Dedifferentiated amniotic fluid mesenchymal stem cell (primary cell): Measurements from ENCODE around the gene FRAS1.
"Not testable (repeated sequence)": the region's sequence is repeated elsewhere in the genome, so short reads cannot be mapped to it uniquely, and the experiment has no call there.

Experiments
- DNase-seq: peaks from one replicate; pipeline ENCODE4 v3.0.0-alpha.2; 2016; ENCODE audit errors: extremely low spot score

The FRAS1 gene, protein sequence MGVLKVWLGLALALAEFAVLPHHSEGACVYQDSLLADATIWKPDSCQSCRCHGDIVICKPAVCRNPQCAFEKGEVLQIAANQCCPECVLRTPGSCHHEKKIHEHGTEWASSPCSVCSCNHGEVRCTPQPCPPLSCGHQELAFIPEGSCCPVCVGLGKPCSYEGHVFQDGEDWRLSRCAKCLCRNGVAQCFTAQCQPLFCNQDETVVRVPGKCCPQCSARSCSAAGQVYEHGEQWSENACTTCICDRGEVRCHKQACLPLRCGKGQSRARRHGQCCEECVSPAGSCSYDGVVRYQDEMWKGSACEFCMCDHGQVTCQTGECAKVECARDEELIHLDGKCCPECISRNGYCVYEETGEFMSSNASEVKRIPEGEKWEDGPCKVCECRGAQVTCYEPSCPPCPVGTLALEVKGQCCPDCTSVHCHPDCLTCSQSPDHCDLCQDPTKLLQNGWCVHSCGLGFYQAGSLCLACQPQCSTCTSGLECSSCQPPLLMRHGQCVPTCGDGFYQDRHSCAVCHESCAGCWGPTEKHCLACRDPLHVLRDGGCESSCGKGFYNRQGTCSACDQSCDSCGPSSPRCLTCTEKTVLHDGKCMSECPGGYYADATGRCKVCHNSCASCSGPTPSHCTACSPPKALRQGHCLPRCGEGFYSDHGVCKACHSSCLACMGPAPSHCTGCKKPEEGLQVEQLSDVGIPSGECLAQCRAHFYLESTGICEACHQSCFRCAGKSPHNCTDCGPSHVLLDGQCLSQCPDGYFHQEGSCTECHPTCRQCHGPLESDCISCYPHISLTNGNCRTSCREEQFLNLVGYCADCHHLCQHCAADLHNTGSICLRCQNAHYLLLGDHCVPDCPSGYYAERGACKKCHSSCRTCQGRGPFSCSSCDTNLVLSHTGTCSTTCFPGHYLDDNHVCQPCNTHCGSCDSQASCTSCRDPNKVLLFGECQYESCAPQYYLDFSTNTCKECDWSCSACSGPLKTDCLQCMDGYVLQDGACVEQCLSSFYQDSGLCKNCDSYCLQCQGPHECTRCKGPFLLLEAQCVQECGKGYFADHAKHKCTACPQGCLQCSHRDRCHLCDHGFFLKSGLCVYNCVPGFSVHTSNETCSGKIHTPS (N-terminal part only)

DNA sequence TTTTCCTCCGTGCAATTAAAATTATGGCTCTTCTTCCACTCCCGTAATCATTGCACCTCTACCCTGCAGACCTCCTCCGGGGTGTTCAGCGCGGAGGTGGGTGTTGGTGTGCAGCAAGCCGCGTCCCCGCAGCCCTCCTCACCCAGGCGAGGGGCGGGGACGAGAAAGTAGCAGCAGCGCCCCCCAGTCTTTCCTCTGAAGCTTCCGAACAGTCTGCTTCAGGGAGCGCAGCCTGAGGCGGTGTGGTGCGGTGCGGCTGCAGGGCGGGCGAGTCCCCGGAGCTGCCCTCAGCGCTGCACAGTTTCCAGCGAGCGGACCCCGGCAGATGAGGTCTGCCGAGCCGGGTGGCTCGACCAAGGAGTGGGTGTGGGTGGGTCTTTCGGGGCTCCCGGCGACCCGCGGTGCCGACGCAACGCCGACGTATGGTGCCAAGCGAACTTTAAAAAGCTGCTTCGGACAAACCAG lies at the start of gene FRAS1:
Gene FRAS1 (plus strand): TSS at position 189 of the 465 bp plus-strand sequence. CDS start 687 bp downstream, outside the sequence.
- DNase-seq, result no peak

DNA sequence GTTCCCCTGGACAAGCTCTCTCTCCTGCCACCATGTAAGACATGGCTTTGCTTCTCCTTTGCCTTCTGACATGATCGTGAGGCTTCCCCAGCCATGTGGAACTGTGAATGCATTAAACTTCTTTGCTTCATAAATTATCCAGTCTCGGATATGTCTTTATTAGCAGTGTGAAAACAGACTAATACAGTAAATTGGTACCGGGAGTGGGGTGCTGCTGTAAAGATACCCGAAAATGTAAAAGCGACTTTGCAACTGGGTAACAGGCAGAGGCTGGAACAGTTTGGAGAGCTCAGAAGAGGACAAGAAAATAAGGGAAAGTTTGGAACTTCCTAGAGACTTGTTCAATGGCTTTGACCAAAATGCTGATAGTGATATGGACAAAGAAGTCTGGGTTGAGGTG lies 46.1 kb upstream of the FRAS1 start:
- not testable (repeated sequence) for DNase-seq

DNA sequence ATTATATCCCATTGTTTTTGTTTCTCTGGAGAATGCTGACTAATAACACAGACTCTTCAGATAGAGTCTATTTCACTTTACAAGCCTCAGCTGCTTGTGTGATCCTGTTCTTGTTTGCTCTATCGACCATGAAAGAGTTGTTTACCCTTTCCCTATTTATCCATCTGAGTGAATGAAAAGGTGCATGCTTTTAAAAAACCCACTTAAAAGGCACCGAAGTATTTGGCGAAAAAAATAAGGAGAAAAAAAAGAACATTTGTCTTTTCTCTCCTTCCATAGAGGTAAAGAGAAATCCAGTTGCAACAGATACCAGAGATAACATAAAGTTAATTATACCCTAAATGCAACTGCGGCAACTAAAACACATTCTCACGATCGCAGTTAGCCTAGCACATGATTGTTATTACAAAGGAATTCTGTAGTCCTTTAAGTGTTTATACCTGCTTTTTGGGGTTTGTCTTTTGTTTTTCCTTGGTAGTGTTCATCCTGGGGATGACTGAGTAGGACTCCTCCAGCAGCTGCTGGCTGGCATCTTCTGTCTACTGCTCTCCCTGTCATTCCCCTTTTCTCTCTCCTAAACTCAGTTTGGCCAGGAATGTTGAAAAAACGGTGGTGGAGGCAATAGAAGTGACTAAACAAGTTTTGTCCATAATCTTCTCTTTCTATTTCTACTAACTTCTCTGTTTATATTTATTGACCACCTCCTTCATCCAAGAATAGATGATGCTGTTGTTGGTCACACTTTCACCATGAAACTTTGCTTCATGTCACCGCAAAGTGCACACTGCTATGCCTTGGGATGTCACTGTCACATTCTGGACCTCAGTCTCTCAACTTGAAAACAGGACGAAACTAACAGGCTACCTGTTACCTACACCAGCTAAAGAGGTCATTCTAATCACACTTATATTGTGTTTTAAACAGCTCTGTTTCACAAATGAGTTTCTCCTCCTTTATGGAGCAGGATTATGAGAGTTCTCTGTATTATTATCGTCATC lies 41.9 kb upstream of the FRAS1 start:
- DNase-seq, result no peak

DNA sequence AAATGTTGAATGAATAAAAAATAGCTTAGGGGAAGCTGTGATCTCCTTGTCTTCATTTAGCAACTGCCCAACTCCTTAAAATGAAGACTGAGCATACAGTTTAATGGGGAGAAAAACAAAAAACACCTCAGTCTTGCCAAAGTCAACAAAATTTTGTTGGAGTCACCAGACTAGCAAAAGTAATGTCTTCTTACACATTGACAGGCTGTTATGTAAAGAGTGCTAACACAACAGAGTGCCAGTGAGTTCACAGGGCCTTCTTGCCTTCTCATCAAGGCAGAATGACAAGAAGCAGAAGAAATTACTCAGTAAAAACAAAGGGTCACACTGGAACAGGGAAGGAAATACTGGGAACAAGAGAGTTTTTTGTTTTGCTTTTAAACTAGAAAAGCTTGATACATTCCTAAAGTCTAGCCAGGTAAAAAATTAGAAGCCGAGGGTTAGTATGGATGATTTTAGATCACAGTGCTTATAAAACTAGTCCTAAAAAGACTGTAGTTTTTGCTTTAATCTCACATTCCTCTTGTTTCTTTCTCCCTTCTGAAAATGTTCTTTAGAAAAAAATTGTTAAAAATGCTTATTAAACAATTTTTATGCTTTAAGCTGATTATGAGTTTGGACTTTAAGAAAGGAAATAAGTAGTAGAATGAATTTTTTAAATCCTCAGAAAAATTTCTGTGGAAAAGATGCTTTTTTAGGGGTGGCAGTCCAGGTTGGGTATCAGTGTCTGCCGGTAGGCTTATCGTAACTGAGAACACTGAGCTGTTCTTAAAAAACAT lies 38.7 kb upstream of the FRAS1 start:
- no peak for DNase-seq

DNA sequence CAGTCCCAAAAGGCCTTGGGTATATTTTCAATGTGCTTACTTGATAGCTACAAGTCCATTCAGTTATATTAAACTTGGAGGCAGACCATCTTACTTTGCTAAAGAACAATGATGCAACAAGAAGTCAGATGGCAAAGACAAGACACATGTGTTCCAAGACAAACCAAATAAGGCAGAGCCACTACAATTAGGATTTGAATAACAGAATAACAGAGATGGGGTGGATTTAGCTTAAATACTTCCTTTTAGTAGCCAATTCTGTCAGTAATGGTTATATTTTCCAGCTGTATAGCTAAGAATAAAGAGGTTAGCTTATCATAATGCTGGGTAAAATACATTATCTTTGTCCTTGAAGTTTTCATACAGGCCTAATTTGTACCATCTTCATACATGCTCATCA lies 37.7 kb upstream of the FRAS1 start:
- no peak for DNase-seq

DNA sequence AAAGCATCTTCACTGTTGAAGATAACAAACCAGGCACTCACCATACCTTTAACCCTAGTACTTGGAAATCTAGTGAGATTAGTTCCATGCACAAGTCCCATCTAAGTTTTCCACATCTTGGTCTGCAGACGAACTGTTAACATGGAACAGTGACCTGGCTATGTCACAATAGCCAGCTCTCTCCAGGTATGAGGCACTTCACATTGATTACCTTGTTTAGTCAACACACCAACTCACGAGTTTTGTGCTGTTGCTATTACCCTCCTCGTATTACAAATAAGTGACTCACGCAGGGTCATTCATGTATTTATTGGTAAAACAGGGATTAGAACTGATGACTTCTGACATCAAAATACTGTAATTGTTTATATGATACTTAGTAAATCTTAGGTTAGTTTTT lies 36.4 kb upstream of the FRAS1 start:
- no peak for DNase-seq

DNA sequence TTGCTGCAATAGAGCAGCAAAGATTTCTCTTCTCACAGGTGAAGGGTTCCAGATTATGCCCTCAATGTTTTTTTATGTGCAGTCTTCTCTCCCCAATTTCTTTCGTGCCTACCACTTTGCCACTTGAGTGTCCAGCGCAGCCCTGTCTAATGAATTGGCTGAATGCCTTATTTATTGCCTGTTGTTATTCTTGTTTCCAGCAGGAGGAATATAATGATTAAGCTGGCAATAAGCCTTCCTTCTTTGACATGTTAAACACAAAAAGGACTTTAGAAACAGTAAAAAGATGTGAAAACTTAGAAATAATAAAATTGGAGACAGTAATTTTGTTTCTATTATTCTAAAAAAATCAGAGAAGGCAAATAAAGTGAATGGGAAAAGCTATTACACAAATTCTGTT lies 34.6 kb upstream of the FRAS1 start:
- DNase-seq, result no peak

DNA sequence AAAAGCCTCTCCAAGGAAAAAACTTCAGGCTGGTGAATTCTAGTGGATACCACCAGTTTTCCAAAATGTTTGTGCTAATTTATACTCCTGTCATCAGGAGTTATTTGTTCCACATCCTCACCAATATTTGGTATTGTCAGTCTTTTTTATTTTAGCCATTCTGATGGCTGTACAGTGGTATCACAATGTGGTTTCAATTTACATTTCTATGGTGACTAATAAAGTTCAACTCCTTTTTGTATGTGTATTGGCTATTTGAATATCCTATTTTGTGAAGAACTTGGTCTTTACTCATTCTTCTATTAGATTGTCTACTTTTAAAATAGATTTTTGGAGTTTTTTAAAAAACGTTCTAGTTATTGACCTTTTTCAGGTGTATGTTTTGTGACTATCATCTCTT lies 33.0 kb upstream of the FRAS1 start:
- no peak for DNase-seq

DNA sequence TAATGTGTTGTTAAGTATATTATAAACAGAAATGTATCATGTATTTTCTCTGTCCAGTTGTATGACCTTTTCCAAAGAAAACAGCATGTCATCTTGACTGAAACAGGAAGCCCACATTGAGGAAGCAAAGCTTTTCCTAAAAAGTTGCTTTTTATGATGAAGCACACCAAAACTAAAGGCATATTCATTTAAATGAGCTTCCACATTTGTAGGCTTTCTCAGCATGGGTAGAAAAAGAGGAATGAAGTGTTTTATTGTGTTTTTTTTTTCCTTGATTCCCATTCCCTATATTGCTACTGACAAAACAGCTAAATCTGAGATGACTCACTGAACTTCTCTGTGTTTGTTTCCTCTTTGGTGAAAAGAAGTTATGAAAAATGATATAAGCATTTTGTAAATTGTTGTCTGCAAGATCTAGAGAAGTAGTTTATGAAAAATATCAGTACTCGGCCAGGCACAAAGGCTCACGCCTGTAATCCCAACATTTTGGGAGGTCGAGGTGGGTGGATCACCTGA lies 32.5 kb upstream of the FRAS1 start:
- DNase-seq, result no peak

DNA sequence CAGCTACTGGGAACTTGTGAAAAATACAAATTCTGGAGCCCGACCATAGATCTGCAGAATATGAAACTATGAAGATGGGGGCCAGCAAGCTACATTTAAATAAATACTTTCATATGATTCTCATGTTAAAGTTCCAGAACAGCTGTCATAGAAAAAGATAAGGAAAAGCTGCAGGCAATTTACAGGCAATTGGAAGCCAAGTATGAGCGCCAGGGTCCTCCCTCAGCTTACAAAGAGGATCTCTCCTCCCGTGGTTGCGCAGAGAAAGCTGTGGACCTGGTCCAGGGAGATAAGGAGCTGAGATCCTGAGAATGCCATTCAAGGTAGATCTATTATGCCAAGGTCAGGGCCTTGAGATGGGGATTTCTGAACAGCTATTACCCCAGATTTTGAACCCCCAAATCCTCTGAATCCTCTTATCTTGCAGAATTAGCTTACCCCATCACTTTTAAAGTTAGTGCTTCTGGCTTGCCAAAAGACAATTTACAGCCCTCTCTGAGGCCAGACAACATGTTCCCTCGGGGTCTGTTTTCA lies 25.6 kb upstream of the FRAS1 start:
- DNase-seq, result no peak

DNA sequence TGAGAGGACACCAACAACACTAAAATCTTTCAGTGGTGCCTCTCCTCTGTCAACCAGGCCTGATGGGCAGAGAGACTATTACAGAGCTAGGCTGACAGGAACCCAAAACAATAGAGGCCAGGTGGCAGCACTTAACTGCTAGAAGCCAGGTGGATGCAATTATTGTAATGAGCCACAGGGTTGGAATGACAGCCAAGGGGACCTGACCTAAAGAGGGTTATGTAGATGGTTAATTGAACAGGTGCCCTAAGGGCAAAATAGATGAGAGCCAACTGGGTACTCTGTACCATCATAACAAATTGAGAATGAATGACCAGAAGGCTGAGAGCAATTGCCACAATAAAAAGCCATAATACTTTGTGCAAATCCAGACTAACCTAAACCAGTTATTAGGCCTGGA lies 24.7 kb upstream of the FRAS1 start:
- no peak for DNase-seq

DNA sequence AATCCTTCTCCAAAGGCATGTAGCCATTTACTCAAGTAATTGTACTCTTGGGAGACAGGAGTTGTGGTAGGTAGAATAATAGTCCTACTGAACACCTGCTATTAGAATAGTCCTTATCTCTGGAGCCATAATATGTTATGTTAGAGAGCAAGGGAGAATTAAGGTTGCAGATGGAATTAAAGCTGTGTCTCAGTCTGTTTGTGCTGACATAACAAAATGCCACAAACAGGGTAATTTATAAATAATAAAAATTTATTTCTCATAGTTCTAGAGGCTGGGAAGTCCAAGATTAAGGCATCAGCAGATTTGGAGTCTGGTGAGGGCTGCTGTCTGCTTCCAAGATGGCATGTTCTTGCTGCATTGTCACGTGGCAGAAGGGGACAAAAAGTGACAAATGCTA lies 24.2 kb upstream of the FRAS1 start:
- no peak for DNase-seq

DNA sequence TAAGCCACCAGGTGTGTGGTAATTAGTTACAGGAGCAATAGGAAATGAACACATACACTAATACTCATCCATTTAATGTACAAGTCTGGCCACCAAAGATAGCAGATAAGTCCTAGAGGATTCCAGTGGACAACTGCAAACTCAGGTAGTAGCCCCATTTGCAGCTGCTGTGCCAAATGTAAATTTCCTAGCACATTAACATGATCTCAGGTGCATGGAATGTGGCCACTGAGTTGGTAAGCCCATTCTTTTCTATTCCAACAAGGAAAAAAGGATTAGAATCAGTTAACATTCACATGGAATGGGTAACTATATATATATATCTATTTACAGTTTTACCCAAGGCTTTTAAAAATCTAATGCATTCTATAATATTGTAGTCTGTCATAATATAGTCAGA lies 23.3 kb upstream of the FRAS1 start:
- no peak for DNase-seq

DNA sequence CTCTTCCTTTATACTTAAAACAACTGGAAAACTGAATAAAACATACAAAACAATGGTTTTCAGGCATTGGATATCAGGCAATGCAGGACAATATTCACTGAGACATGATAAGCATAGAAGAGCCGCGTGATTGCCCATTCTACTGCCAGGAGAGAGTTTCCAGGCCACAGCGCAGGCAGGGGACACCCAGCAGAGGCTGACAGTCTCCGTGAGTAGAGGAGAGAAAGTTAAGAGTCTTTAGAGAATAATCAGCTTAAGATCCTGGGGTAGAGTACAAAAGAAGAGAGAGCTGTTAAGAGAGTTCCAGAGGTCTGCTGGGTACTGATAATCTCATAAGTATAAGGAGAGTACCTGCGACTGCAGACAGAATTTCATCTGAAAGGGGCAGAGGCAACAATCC lies 18.4 kb upstream of the FRAS1 start:
- DNase-seq, result no peak

DNA sequence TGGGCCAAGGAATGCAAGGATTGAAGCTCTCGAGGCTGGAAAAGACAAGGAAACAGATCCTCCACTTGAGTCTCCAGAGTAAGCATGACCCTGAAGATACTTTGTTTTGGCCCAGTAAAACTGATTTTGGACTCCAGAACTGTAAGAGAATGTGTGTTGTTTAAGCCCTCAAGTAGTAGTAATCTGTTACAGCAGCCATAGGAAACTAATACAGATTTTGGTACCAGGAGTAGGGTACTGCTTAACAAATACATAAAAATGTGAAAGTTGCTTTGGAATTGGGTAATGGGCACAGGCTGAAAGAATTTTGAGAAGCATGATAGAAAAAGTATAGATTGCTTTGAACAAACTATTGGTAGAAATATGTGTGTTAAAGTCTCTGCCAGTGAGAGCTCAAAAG lies 17.4 kb upstream of the FRAS1 start:
- DNase-seq, result no peak

DNA sequence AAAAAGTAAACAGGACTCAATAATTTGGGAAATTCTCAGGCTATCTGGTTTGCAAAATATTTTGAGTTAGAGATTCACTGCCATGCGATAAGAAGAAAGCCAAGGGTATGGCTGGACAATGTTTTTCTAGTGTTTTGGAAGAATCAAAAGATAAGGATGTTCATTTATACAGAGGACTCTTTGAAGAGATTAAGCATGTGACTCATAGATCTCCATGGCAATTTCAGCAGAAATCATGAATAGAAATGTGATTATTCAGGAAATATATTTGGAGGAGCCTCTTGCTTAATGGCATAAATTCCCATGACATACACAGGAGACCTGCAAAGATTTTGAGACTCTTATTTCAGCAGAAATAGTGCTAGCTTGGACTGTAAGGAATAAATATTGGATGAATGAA lies 16.7 kb upstream of the FRAS1 start:
- no peak for DNase-seq

DNA sequence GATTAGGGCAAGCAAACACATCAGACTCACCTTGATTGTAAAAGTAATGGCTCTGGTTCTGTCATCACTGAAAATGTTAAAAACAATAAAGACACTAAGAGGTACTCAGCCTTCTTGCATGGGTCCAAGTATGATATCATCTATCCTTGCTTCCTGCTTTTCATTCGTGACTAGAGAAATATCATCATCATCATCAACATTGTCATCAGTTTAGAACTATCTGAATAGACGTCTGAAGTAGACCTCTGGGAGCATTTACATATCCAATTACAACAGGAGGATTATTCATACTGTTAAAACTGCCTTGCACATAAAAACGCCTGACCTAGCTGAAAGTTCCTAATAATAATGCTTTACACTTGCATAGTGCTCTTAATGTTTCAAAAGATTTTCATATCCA lies 9.8 kb upstream of the FRAS1 start:
- no peak for DNase-seq

DNA sequence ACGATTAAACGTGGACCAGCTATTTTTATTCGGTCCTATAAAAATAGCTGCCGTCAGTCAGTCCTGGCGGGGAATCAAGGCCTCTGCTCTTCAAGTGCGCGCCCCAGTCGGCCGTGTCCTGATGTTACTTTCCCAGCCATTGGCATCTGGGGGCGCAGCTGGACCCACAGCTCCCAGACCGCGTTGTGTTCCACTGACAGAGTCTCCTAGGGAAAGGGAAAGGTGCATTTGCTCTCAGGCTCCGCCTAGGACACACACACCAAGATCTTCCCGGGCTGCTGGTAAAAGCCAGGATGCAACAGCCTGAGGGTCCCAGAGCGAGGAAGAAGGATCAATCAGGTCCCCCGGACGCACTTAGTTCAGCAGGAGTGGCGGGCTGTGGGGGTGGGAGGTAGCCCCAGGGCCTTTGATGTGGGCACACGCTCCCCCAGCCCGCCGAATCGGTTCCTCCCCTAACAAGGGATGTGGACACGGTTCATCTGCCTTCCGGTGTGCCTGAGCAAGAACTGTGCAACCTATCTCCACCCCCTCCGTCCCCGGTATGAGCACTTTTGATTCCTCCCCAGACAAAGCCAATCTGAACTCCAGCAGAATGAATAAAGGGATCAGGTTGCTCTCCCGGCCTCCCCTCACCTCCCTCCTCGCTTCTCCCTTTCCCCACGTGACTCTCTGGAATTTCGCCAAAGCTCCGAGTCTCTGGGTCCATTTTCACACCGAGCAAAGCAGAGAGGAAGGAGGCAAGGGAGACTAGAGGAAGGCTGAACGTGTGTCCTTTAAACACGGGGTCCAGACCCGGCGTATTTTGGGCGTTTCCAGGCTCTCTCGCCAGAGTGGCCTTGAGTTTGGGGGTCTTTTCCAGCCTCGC lies 626 bp upstream of the FRAS1 start:
- DNase-seq, result peak; percentile 81
